HG02642 (cell line): ENCODE measurements around the gene MLC1.

Experiments used
- ATAC-seq: cut with Tn5 transposase; IDR thresholded peaks from one replicate; pipeline ENCODE4 v1.9.1; 2021; ENCODE audit warnings: mild to moderate bottlenecking; ENCODE audit not compliant: unreplicated experiment, poor library complexity

MLC1 gene

DNA sequence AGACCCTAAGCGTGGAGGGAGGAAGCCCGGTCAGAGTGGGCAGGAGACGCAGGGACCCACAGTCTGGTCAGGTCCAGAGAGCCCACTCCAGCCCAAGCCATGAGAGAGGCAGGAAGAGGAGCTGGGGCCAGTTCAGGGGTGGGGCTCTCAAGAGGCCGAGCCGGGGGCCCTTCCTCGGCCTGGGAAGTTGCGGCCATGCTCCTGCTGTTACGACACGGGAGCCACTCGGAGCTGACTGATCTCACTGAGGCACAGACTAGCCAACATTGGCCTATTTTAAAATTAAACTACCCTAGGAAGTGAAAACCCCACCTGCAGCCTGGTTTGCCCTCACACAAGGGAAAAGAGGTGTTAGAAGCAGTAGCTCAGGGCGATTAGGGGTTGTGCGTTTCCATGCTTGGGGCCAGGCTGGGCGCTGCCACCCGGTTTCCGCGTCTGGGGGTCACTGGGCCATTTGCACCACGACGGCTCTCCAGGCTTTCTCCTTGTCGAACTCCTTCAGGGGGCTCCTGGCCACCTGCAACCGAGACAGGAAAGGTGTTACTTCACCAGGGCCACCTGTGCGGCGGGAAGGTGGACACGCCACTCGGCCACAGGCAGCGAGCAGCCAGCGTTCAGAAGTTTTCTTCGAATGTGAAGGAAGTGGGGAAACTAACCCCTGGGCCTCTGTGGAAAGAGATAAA lies 23.9 kb downstream of the MLC1 start:
- no peak for ATAC-seq

DNA sequence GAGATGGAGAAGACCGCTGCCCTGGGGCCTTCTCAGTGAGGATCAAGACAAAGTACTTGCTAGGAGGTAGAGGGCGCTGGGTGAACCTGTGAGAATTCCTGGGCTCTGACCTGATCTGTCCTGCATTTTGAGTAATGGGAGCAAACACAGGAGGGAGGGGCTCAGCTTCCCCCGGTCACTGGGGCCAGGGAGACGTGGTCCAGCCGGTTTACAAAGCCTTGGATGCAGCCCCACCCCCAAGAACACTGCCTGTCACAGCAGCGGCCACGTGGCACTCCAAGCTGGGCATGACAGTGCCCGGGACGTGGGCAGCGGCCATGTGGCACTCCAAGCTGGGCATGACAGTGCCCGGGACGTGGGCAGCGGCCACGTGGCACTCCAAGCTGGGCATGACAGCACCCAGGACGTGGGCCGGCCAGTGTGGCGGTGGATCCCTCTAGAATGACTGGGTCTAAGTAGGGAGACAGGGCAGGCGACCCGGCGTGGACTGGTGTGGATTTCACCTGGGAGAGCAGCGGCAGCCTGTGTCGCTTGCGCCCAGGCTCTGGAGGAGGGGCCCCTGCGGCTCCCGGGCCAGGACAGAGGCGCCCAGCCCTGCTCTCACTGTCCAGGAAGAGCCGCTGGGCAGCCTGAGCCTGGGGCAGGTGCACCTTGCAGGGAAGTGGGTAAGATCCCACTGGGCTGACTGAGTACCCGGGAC lies 24.6 kb downstream of the MLC1 start:
- ATAC-seq: no peak

DNA sequence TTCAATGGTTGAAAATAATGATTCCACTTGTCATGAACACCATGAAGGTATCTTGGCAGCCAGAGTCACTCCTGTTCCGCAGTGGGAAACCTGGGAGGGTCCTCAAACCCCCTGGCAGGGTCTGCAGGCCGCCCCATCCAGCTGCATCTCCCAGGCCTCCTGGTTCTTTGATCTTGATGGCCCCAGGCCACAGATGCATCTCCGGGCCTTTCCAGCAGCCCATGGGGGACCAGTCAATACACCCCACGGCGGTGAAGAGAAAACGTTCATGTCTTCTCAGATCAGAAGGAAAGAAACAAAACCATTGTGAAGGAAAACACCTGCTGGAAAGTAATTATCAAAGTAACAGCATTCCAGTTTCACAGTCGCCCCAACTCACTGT lies 25.4 kb downstream of the MLC1 start:
- no peak for ATAC-seq

DNA sequence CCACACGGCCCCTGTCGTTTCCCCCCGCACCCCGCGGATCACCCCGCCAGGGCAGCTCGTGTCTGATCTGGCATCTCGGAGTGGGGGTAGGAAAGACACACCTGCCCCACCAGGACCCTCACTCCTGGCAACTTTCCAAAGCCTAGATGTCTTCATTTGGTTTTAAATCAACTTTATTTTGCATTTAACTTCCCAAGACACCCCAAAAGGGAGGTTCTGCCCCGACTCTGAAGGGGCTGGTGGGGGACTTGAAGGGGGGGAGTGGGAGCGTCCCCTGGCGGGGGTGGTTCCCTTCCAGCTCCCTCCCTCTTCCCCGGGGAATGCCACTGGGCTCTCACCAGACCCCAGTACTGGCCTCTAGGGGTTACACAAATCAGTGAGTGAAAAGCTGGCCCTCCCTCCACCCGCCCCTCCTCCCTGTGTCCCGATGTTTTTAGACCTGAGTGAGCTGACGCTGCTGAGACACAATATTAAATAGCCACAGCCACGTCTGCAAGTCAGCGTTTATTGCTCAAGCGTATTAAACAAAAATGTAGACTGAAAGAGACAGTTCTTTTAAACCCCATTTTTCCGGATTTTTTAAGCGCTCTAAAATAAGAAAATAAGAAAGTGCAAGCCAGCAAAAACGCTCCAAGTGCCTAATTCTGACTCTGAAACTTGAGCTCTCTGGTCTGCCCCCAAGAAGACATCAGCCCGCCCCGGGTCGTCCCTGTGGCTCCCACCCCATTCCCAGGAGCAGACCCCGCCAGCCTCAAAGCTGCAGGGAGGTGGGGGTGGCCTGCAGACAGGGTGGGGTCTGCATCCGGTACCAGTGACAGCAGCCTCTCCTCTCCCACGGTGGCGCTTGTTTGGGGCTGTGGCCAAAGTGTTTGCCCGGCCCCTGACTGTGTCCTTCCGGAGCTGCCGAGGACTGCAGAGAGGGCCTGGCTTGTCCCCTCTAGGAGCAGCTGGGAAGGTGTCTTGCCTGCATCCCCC lies 26.0 kb downstream of the MLC1 start:
- ATAC-seq: no peak

DNA sequence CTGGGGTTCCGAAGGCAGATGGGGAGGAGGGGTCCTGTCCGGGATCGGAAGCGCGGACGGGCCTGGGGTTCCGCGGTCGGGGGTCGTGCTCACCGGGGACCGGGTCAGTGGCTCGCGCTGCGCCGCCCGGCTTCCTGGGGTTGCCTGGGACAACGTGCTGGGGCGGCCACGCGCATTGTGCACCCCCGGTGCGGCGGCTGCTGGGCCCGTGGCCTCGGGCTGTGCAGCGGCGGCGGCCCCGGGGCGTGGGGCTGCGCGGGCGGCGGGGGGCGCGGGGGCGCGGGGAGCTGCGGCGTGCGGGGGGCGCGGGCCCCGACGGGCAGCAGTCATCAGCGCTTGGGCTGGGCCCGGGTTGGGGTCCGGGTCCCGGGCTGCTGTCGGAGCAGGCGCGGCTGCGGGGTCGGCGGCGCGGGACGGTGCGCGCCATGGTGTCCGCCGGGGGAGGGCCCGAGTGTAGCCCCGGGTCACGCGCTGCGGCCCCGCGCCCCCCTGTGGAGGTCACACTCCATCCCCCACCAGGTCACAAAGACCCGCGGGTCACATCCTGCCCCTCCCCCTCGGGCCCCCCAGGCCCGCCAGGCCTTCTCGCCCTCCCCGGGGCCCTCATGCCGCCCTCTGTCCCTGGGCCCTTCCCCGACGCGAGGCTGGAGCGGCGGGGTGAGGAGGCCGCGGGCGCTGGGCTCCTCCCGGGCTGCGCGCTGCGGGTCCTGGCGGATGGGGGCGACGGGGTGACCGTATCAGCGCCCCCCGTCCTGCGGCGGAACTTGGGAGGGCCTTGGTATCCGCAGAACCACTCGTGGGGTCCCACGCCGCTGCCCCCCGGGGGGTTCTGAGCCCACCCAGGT lies 26.9 kb downstream of the MLC1 start, which contains the start of gene TTLL8:
Gene TTLL8 (minus strand): TSS at position 238 of the 845 bp plus-strand sequence.
- ATAC-seq: no peak

DNA sequence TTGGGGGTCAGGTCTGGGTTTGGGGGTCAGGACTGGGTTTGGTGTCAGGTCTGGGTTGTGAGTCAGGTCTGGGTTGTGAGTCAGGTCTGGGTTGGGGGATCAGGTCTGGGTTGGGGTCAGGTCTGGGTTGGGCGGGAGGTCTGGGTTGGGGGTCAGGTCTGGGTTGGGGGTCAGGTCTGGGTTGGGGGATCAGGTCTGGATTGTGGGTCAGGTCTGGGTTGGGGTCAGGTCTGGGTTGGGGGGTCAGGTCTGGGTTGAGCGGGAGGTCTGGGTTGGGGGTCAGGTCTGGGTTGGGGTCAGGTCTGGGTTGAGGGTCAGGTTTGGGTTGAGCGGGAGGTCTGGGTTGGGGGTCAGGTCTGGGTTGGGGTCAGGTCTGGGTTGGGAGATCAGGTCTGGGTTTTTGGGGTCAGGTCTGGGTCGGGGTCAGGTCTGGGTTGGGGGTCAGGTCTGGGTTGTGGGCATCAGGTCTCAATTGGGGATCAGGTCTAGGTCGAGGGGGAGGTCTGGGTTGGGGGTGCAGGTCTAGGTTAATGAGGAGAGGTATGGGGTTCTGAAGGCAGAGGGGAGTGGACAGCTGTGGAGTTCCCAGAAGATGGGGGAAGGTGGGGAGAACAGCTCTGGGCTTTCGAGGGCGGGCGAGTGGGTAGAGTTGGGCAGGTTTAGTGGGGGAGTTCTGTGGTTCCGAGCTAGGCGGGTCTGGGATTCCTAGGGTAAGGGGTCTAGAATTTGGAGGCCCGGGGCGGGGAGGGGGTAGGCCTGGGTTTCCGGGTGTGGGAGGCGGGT lies 27.8 kb downstream of the MLC1 start:
- ATAC-seq: no peak

DNA sequence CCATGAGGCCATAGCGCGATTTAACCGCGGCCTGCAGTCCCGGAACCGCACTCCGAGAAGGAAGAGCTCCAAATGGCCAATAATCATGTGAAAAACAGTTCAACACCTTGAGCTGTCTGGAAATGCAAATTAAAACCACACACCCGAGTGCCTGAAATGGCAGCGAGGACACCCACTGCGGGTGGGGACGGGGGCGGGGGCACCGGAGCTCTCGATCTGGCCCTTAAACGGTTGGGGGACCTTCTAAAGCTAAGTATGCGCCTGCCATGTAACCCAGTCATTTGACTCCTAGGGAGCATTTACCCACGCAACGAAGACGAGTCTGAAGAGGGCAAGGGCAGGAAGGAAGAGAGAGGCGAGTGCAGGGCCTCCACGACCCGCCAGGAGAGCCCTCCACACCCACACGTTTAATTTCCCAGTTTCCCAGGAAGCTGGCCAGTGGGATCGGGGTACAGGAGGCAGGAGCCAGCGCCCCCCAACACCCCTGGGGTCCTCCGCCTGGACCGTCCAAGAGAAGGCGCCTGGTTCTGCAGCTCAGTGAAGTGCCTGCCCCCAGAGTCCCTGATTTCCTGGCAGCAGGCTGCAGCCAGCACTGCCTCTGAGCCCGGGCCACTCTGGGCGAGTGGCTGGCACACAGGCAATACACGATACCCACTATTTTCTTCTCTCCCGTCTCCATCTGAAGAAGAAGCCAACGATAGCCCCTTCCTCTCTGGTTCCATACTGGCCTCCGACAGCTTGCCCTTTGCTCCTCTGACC lies 28.8 kb downstream of the MLC1 start:
- ATAC-seq: no peak

DNA sequence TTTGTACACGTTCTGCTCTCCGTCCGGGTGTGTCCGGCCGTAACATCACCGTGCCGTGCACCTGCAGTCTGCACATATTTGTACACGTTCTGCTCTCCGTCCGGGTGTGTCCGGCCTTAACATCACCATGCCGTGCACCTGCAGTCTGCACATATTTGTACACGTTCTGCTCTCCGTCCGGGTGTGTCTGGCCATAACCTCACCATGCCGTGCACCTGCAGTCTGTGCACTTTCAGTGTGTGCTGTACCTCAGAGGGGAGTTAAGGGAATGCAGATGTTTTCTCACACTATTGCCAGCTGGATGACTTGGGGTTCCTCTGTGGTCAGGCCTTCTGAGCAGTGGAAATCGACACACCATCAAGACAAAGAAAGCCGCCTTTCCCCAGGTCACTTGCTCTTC lies 31.4 kb downstream of the MLC1 start:
- ATAC-seq: no peak

DNA sequence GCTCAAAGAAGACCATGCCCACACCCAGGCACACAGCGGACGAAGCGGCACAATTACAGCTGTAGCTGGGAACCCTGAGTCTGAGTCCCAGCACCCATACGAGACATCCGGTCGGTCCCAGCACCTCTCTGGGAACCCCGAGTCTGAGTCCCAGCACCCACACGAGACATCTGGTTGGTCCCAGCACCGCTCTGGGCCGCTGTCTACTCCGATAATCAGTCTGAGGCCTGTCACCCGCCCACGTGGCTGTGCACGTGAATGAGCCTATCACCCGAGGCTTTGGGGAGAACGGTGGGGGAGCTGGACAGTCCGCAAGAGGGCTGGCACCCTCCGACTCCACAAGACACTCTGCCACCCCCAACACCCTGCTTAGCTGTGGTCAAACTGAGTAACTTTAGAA lies 33.3 kb downstream of the MLC1 start:
- ATAC-seq: no peak

DNA sequence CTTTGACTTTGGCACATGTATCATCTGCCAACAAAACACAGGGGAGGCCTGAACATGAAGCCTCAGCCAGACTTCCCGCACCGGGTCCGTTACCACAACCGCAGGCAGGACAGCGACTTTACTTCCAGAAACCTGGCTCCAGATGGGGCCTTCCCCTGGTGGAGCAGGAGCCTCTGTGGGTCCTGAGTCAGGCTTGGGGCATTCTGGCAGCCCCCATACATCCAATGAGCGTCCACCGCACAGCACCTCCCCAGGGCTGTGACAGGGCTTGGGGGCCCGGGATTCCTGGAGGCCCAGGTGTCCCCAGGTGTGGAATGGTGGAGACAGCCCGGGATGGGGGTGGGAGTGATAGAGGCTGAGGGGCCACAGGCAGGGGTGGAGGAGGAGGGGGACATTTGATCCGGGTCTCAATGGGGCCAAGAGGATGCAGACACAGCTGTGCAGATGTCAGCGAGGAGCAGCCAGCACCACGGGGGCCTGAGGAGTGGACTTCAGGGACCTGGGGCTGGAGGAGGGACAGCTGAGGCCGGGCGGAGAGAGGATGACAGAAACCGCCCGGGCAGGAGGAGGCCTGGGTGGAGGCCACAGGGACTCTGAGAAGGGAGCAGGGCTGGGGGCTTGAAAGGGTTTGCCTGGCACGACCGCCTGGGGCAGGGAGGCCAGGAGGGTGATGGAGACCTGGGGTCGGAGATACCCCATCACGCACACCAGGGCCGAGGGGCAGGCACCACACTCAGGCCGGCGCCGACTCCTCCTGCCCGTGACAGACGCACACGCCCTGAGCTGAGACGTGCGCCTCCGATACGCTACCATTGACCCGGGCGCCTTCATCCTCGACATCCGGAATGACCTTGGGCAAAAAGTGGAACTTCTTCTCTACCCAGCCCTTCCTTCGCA lies 35.7 kb downstream of the MLC1 start:
- ATAC-seq: no peak

DNA sequence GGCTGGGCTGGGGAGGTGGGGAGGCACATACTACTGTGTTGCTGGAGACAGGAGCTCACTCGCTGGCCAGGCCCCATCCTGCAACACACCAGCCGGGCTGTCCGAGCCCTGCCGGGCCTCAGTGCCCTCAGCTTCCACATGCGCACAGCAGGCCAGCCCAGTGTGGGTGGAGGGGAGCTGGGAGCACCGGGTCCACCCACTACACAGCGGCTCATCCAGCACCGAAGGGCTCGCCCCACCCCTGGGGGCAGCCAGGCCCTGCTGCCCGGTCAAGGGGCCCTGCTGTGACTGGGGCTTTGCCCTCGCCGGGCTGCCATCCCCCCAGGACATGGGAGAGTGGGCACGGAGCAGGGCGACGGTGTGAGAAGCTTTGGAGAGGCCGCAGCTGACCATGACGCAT lies 36.4 kb downstream of the MLC1 start:
- ATAC-seq: no peak

DNA sequence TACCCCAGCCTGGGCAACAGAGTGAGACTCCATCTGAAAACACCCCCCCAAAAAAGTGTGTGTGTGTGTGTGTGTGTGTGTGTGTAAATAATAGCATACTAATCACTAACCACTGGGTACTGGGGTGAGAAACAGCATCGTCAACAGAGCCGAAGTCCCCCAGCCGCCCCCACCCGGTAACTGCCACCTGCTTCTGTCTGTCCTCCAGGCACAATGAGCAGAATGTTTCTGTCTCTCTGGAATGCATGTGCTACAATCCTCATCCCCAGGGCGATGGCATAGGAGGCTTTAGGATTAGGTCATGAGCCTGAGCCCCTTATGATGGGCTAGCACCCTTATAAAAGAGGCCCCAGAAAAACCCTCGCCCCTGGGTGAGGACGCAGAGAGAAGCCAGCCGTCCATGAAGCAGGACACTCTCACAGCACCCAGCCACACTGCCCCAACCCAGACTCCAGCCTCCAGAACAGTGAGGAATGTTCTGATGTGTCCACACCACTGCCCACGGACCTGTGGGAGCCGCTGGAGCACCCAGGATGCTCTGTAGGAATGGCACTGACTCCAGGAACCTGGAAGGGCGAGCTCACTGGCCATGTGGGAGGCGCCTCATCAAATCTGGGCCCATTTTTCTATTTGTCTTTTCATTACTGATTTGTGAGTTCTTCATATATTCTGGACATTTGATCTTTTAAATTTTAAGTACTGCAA lies 37.0 kb downstream of the MLC1 start:
- no peak for ATAC-seq

DNA sequence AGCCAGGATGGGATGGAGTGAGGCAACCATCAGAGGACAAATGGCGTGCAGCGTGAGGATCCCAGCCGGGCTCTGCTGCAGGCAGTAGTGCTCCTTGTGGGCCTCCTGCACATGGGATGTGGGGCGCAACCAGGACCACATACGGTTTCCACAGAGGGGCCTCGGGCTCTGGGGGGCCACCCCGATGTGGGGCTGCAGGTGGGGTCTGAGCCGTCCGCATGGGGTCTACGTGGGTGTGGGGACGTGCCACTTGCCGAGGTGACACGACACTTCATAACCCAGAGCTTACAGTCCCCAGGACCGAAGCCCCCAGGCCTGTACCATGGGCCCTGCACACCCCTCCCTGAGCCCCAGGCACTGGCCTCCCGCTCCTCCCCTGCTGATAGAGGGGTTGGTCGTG lies 37.9 kb downstream of the MLC1 start:
- no peak for ATAC-seq

DNA sequence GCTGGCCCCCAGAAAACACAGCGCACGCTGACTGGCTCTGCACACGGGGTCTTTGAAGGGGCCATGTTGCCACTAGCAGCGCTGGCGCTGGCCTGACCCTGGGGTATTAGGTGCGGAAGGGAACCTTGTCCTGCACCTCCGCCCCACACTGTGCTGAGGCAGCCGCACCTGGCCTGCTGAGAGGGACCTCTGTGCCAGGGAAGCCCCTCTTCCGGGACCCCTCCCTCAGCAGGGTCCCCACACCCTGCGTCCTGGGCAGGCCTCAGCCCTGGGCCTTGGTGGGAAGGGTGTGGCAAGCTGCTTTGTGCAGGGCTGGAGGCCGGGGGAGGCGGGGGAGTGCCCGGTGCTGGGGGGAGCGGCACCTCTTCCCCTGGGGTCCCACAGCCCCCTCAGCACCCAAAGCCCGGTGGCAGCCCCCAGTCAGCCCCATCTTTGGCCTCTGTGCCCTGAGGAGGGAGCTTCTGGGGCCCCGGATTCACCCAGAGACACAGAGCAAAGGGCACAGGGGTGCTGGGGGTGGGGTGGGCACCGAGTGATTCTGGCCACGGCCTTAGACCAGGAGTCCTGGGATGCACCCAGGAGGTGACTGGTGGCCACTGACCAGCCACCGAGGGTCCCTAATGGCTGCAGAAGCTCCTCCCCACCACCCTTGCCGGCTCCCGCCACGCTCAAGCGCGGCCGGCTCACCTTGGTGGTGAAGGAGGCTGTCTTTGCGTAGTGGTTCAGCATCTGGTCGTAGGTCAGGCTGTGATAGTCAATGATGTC lies 38.6 kb downstream of the MLC1 start:
- ATAC-seq: no peak

DNA sequence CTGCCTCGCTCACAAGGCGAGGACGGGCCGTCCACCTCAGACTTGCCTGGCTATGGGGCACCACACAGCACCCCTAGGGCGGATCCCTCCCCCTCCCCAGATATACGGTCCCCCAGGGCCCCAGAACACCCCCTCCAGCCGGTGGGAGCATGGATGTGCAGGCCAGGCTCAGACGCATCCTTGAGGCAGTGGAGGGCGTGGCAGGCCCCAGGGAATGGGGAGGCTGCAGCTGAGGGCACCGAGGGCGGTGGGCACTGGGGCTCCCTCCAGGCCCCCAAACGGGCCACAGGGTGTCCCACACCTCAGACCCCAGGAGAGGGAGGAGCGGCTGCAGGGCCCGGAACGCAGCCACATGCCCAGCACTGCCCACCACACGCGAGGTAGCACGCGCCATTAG lies 39.2 kb downstream of the MLC1 start:
- ATAC-seq: no peak
